Measurements from ENCODE around the gene HDLBP. TPM values are rescaled to one million over a fixed set of nuclear protein-coding genes. Genes with fewer than 3 reads are reported as not detected.

HDLBP gene
- total and polyA plus RNA-seq, 4 donors = 220 to 476 (median 318) TPM

DNA sequence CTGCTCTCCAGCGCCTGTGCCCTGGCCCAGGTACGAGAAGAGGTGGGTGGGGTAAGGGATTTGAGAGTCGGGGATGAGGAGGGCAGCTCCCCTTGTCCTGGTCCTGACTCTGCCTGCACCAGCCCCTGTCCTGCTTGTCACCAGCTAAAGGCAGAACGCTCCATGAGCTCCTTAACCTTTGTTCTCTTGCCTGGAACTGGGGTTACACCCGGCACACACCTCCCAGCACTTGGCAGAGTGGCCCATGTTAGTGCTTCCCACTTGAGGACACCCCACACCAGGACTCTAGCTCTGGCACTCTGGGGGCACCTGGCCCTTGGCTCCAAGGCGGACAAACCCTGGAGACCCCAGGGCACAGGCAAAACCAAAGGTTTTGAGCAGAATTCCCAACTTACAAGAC lies 107.8 kb downstream of the HDLBP start:
- no peak for ATAC-seq (ENCODE audit: low FRiP score)
- no peak overlapping the region for H3K27ac ChIP-seq (ENCODE audit: low read depth in 1 of 2, low read length in 2 of 2)

DNA sequence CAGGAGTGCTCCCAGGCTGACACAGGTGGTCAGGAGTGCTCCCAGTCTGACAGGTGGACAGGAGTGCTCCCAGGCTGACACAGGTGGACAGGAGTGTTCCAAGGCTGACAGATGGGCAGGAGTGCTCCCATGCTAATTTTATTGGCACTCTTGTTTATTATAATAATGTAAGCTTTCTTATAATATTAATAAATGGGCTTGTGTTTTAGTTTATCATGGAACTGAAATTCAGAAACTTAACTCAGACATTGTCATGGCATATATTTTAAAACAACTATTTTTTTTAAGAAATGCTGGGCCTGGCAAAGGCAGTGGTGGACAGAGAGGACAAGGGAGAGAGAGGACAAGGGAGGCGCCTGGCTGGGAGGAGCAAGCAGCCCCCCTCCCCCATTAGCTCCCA lies 108.3 kb downstream of the HDLBP start:
- H3K27me3 ChIP-seq (ENCODE audit: control insufficient read depth in 1 of 2, insufficient read depth in 2 of 2, low read length in 1 of 2) = no peaks in the 10 kb centered on the region
- no peaks in the 10 kb centered on the region for H3K36me3 ChIP-seq (ENCODE audit: control insufficient read depth in 1 of 2, insufficient read depth in 2 of 2, low read length in 1 of 2)
- no peaks in the 10 kb centered on the region for H3K9me3 ChIP-seq (ENCODE audit: control insufficient read depth, low read length)
- 63 to 88% methylated on average over 1 of the region's 1 CpG for WGBS, 2 donors
- DNase-seq = no peak
- no peaks in the 10 kb centered on the region for H3K4me1 ChIP-seq (ENCODE audit: control insufficient read depth in 1 of 2, insufficient read depth in 2 of 2, low read length in 2 of 2)
- intact Hi-C loops (cut with DNase I) = no loop called here
- ATAC-seq (ENCODE audit: low FRiP score) = no peak
- no peak overlapping the region for H3K4me3 ChIP-seq (ENCODE audit: low read length in 2 of 2)
- no peak overlapping the region for H3K27ac ChIP-seq (ENCODE audit: low read depth in 1 of 2, low read length in 2 of 2)

More for the DNA sequence above, 107.8 kb downstream of the HDLBP start:
- Histone ChIP-seq H3K4me1 (ENCODE audit: control insufficient read depth in 1 of 2, insufficient read depth in 2 of 2, low read length in 2 of 2) (no peaks in the 10 kb centered on the region), H3K36me3 (ENCODE audit: control insufficient read depth in 1 of 2, insufficient read depth in 2 of 2, low read length in 1 of 2) (no peaks in the 10 kb centered on the region), H3K4me3 (ENCODE audit: low read length in 2 of 2) (no peak overlapping the region), H3K9me3 (ENCODE audit: control insufficient read depth, low read length) (no peaks in the 10 kb centered on the region), H3K27me3 (ENCODE audit: control insufficient read depth in 1 of 2, insufficient read depth in 2 of 2, low read length in 1 of 2) (no peaks in the 10 kb centered on the region)
- WGBS, 2 donors = 81% methylated on average over 6 of the region's 6 CpGs
- intact Hi-C loops (cut with DNase I) = no loop called here
- no peak for DNase-seq

DNA sequence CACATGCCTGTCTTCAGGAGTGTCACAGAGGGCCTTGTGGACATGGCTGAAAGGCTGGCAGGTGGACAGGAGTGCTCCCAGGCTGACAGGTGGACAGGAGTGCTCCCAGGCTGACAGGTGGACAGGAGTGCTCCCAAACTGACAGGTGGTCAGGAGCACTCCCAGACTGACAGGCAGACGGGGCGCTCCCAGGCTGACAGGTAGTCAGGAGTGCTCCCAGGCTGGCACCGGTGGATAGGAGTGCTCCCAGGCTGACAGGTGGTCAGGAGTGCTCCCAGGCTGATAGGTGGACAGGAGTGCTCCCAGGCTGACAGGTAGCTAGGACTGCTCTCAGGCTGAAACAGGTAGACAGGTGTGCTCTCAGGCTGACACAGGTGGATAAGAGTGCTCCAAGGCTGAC lies 110.4 kb downstream of the HDLBP start:
- Histone ChIP-seq H3K27ac (ENCODE audit: low read depth in 1 of 2, low read length in 2 of 2) (no peak overlapping the region), H3K36me3 (ENCODE audit: control insufficient read depth in 1 of 2, insufficient read depth in 2 of 2, low read length in 1 of 2) (no peaks in the 10 kb centered on the region), H3K27me3 (ENCODE audit: control insufficient read depth in 1 of 2, insufficient read depth in 2 of 2, low read length in 1 of 2) (no peaks in the 10 kb centered on the region), H3K9me3 (ENCODE audit: control insufficient read depth, low read length) (no peaks in the 10 kb centered on the region), H3K4me3 (ENCODE audit: low read length in 2 of 2) (no peak overlapping the region), H3K4me1 (ENCODE audit: control insufficient read depth in 1 of 2, insufficient read depth in 2 of 2, low read length in 2 of 2) (no peaks in the 10 kb centered on the region)
- ATAC-seq (ENCODE audit: low FRiP score) (no peak), DNase-seq (no peak)
- intact Hi-C loops (cut with DNase I) = no loop called here
- WGBS, 2 donors = 90 to 94% methylated on average over 3 of the region's 3 CpGs

DNA sequence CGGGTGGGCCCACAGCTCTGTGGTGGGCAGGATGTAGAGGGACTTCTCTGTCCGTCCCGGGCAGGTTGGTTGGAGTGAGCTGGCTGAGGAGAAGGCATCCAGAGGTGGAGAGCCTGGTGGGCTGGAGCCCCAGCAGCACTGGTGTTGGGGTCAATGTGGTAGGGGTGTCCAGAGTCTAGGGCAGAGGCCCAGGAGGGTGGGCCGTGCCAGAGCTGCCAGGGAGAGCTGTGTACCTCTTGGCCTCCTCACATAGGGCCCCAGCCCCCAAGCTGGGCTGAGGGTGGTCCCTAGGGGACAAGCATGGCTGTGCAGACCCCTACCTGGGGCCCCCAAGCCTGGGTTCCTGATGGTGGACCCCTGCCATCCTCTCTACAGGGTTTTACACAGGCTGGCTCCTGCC lies 111.0 kb downstream of the HDLBP start:
- WGBS, 2 donors = 85 to 91% methylated on average over 4 of the region's 4 CpGs
- no peaks in the 10 kb centered on the region for H3K4me1 ChIP-seq (ENCODE audit: control insufficient read depth in 1 of 2, insufficient read depth in 2 of 2, low read length in 2 of 2)
- H3K27me3 ChIP-seq (ENCODE audit: control insufficient read depth in 1 of 2, insufficient read depth in 2 of 2, low read length in 1 of 2) = no peaks in the 10 kb centered on the region
- DNase-seq = no peak
- no peaks in the 10 kb centered on the region for H3K36me3 ChIP-seq (ENCODE audit: control insufficient read depth in 1 of 2, insufficient read depth in 2 of 2, low read length in 1 of 2)
- no peak overlapping the region for H3K27ac ChIP-seq (ENCODE audit: low read depth in 1 of 2, low read length in 2 of 2)
- intact Hi-C loops (cut with DNase I) = no loop called here
- H3K4me3 ChIP-seq (ENCODE audit: low read length in 2 of 2) = no peak overlapping the region
- ATAC-seq (ENCODE audit: low FRiP score) = no peak
- no peaks in the 10 kb centered on the region for H3K9me3 ChIP-seq (ENCODE audit: control insufficient read depth, low read length)

DNA sequence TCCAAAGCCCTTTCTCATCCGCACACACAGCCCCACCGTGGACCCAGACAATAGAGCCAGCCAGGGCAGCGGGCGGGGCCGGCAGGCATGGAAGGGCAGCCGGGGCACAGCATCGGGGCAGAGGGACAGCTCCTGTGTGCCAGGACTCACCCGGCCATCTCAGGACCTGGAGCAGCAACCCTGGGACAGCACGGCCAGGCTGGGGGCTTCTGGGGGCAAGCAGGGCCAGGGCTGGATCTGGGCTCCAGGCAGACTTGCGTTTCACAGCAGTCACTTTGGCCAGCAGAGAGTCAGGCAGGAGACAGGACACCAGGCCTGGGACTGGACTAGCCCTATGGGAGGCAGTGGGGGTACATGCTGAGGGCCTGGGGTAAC lies 111.5 kb downstream of the HDLBP start:
- intact Hi-C loops (cut with DNase I) = no loop called here
- ATAC-seq (ENCODE audit: low FRiP score) (no peak), DNase-seq (no peak)
- no peak overlapping the region for H3K27ac ChIP-seq (ENCODE audit: low read depth in 1 of 2, low read length in 2 of 2)
- no peaks in the 10 kb centered on the region for H3K4me1 ChIP-seq (ENCODE audit: control insufficient read depth in 1 of 2, insufficient read depth in 2 of 2, low read length in 2 of 2)
- 90 to 92% methylated on average over 10 of the region's 10 CpGs for WGBS, 2 donors
- no peaks in the 10 kb centered on the region for H3K36me3 ChIP-seq (ENCODE audit: control insufficient read depth in 1 of 2, insufficient read depth in 2 of 2, low read length in 1 of 2)
- H3K27me3 ChIP-seq (ENCODE audit: control insufficient read depth in 1 of 2, insufficient read depth in 2 of 2, low read length in 1 of 2) = no peaks in the 10 kb centered on the region
- no peak overlapping the region for H3K4me3 ChIP-seq (ENCODE audit: low read length in 2 of 2)
- H3K9me3 ChIP-seq (ENCODE audit: control insufficient read depth, low read length) = no peaks in the 10 kb centered on the region

DNA sequence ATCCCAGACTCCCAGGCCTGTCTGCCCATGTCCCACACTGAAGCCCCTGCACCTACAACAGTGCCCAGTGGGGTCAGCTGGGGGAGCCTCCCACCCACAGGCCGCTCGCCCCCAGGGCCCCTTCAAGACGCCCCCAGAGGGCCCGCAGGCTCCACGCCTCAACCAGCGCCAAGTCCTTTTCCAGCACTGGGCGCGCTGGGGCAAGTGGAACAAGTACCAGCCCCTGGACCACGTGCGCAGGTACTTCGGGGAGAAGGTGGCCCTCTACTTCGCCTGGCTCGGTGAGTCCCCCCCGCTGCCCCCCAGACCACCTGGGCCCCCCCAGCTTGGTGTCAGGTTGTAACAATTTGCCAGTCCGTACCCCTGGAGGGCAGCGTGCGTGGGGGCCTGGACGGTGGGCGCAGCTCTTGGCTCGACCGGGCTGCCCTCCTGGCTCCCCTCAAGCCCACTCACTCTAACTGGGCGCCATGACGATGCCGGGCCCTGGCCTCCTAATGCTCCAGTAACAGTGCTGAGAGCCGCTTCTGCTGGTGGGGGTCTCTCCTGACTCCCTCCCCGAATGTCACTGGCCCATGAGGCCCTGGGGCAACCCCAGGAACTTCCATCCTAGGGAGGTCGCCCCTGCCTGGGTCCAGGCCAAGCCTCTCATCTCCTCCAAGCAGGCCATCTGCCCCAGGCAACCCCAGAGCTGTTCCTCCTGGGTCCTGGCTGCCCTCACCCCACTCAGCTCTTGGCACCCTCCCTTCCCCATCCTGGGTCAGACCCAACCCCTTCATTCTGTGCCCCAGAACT lies 112.1 kb downstream of the HDLBP start:
- 95 to 96% methylated on average over 26 to 27 of the region's 27 CpGs for WGBS, 2 donors
- Histone ChIP-seq H3K27ac (ENCODE audit: low read depth in 1 of 2, low read length in 2 of 2) (no peak overlapping the region), H3K4me1 (ENCODE audit: control insufficient read depth in 1 of 2, insufficient read depth in 2 of 2, low read length in 2 of 2) (no peaks in the 10 kb centered on the region), H3K9me3 (ENCODE audit: control insufficient read depth, low read length) (no peaks in the 10 kb centered on the region), H3K4me3 (ENCODE audit: low read length in 2 of 2) (no peak overlapping the region), H3K27me3 (ENCODE audit: control insufficient read depth in 1 of 2, insufficient read depth in 2 of 2, low read length in 1 of 2) (no peaks in the 10 kb centered on the region), H3K36me3 (ENCODE audit: control insufficient read depth in 1 of 2, insufficient read depth in 2 of 2, low read length in 1 of 2) (no peaks in the 10 kb centered on the region)
- ATAC-seq (ENCODE audit: low FRiP score) (peak; percentile 5), DNase-seq (no peak)
- intact Hi-C loops (cut with DNase I) = no loop called here

DNA sequence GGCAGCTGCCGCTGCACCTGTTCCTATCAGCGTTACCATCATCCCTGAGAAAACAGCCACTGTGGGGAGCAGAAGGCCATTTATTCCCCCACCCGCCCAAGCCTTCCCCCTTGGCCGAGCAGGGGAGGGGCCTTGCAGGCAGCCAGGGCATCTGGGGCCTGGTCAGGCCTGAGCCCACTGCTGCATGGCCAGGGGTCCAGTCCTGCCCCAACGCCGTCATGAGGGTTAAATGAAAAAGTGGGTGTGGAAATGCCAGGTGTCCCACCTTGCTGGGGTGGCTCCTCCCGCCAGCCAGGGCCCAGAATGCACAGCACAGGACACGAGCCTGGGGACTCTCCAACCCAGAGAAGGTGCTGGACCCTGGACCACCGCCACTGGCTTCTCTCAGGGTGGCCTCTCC lies 112.8 kb downstream of the HDLBP start:
- Histone ChIP-seq H3K4me1 (ENCODE audit: control insufficient read depth in 1 of 2, insufficient read depth in 2 of 2, low read length in 2 of 2) (no peaks in the 10 kb centered on the region), H3K27me3 (ENCODE audit: control insufficient read depth in 1 of 2, insufficient read depth in 2 of 2, low read length in 1 of 2) (no peaks in the 10 kb centered on the region), H3K9me3 (ENCODE audit: control insufficient read depth, low read length) (no peaks in the 10 kb centered on the region), H3K4me3 (ENCODE audit: low read length in 2 of 2) (no peak overlapping the region), H3K36me3 (ENCODE audit: control insufficient read depth in 1 of 2, insufficient read depth in 2 of 2, low read length in 1 of 2) (no peaks in the 10 kb centered on the region), H3K27ac (ENCODE audit: low read depth in 1 of 2, low read length in 2 of 2) (no peak overlapping the region)
- intact Hi-C loops (cut with DNase I) = no loop called here
- 92 to 94% methylated on average over 7 to 9 of the region's 9 CpGs for WGBS, 2 donors
- no peak for DNase-seq
- ATAC-seq (ENCODE audit: low FRiP score) = no peak

DNA sequence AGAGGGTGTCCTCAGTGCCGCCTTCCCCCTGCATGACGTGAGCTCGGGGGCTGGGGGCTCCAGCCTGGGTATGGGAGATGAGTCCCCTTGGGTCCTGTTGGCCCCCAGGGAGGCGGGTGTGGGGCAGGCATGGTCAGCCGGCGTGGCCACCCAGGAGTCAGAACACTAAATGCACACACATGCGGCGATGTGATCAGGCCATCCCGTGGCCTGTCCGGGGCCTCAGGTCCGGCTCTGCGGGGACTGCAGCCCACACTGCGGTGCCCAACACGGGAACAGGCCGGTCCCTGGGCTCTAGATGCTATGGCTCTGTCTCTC lies 113.2 kb downstream of the HDLBP start:
- Histone ChIP-seq H3K36me3 (ENCODE audit: control insufficient read depth in 1 of 2, insufficient read depth in 2 of 2, low read length in 1 of 2) (no peaks in the 10 kb centered on the region), H3K27me3 (ENCODE audit: control insufficient read depth in 1 of 2, insufficient read depth in 2 of 2, low read length in 1 of 2) (no peaks in the 10 kb centered on the region), H3K4me1 (ENCODE audit: control insufficient read depth in 1 of 2, insufficient read depth in 2 of 2, low read length in 2 of 2) (no peaks in the 10 kb centered on the region), H3K4me3 (ENCODE audit: low read length in 2 of 2) (no peak overlapping the region), H3K27ac (ENCODE audit: low read depth in 1 of 2, low read length in 2 of 2) (no peak overlapping the region), H3K9me3 (ENCODE audit: control insufficient read depth, low read length) (no peaks in the 10 kb centered on the region)
- ATAC-seq (ENCODE audit: low FRiP score) = no peak
- WGBS, 2 donors = 88 to 89% methylated on average over 15 of the region's 15 CpGs
- no peak for DNase-seq
- intact Hi-C loops (cut with DNase I) = no loop called here

DNA sequence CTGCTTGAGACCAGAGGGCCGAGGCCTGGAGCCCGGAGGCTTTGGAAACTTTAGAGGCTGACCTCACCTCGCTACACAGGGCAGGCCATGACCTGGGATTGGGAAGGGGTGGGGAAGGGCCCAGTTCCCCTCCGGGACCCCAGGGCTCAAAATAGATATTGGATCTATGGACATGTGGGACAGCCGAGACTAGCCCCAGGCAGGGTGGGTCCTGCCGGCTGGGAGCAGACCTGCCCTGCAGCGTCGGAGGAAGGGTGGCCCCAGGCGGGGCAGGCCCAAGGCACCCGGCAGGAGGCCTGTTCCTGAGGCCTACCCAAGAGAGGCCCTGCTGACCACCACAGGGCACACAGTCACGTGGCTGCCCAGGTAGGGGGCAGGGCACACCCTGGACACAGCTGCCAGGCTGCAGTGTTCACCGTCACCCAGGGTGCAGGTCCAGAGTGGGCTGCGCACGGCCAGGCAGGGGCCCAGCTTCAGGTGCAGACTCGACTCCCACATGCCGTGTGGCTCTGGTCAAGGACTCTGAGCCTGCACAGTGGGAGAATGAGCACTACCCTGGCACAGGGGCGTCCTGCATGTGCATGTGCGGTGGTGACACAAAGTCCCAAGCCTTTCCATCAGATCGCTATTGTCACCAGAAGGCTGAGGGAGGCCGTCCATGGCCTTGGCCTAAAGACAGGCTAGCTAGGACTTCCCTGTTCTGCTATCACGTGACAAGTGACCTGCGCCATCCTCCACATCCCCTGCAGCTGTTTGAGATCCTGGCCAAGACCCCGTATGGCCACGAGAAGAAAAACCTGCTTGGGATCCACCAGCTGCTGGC lies 113.8 kb downstream of the HDLBP start:
- Histone ChIP-seq H3K4me3 (ENCODE audit: low read length in 2 of 2) (no peak overlapping the region), H3K27ac (ENCODE audit: low read depth in 1 of 2, low read length in 2 of 2) (no peak overlapping the region), H3K36me3 (ENCODE audit: control insufficient read depth in 1 of 2, insufficient read depth in 2 of 2, low read length in 1 of 2) (no peaks in the 10 kb centered on the region), H3K27me3 (ENCODE audit: control insufficient read depth in 1 of 2, insufficient read depth in 2 of 2, low read length in 1 of 2) (no peaks in the 10 kb centered on the region), H3K9me3 (ENCODE audit: control insufficient read depth, low read length) (no peaks in the 10 kb centered on the region), H3K4me1 (ENCODE audit: control insufficient read depth in 1 of 2, insufficient read depth in 2 of 2, low read length in 2 of 2) (no peaks in the 10 kb centered on the region)
- intact Hi-C loops (cut with DNase I) = no loop called here
- 90% methylated on average over 24 of the region's 24 CpGs for WGBS, 2 donors
- ATAC-seq (ENCODE audit: low FRiP score) (no peak), DNase-seq (no peak)
